ENCODE results near the gene MTMR12.
"Not testable (repeated sequence)": the region's sequence is repeated elsewhere in the genome, so short reads cannot be mapped to it uniquely, and the experiment has no call there.

Gene MTMR12

GRCh38 chr5:32325062-32325461 is 12.3 kb upstream of the MTMR12 start:
- DNase-seq: no peak

- no peak for DNase-seq
Measured at GRCh38 chr5:32323741-32324140, 11.0 kb upstream of the MTMR12 start.

- no peak for DNase-seq
Measured at GRCh38 chr5:32322882-32323281, 10.1 kb upstream of the MTMR12 start.

- DNase-seq: not testable (repeated sequence)
Measured at GRCh38 chr5:32321787-32322186, 9.0 kb upstream of the MTMR12 start.

- DNase-seq: no peak
Measured at GRCh38 chr5:32320576-32320975, 7.8 kb upstream of the MTMR12 start.

- DNase-seq: no peak
Measured at GRCh38 chr5:32319926-32320543, 7.3 kb upstream of the MTMR12 start.

GRCh38 chr5:32319392-32319791 is 6.7 kb upstream of the MTMR12 start:
- no peak for DNase-seq

GRCh38 chr5:32317041-32317440 is 4.3 kb upstream of the MTMR12 start:
- no peak for DNase-seq

- no peak for DNase-seq
Measured at GRCh38 chr5:32315221-32316014, 2.7 kb upstream of the MTMR12 start.

- DNase-seq: no peak
Measured at GRCh38 chr5:32314658-32315057, 1.9 kb upstream of the MTMR12 start.

- not testable (repeated sequence) for DNase-seq
Measured at GRCh38 chr5:32314152-32314488, 1.4 kb upstream of the MTMR12 start.

GRCh38 chr5:32312197-32312594 is 543 bp downstream of the MTMR12 start:
- DNase-seq: peak; percentile 73

- DNase-seq: no peak
Measured at GRCh38 chr5:32311404-32312196, 1.1 kb downstream of the MTMR12 start.

GRCh38 chr5:32309761-32310160 is 3.0 kb downstream of the MTMR12 start:
- DNase-seq: peak; percentile 44

- DNase-seq: no peak
Measured at GRCh38 chr5:32308946-32309345, 3.8 kb downstream of the MTMR12 start.

GRCh38 chr5:32307769-32308194 is 5.0 kb downstream of the MTMR12 start:
- DNase-seq: no peak

GRCh38 chr5:32304622-32305021 is 8.1 kb downstream of the MTMR12 start:
- peak; percentile 87 for DNase-seq

- DNase-seq: no peak
Measured at GRCh38 chr5:32303755-32304120, 9.0 kb downstream of the MTMR12 start.

- no peak for DNase-seq
Measured at GRCh38 chr5:32302835-32303754, 9.6 kb downstream of the MTMR12 start.

- DNase-seq: no peak
Measured at GRCh38 chr5:32301891-32302290, 10.8 kb downstream of the MTMR12 start.

GRCh38 chr5:32299059-32299677 is 13.6 kb downstream of the MTMR12 start:
- DNase-seq: no peak

GRCh38 chr5:32298059-32298415 is 14.7 kb downstream of the MTMR12 start:
- peak; percentile 75 for DNase-seq

All from hematopoietic multipotent progenitor cell treated with erythropoietin and hydrocortisone succinate and interleukin-3 and kit ligand, for 4 days (in vitro differentiated cells).